ENCODE data around the gene GTF2I. TPM values are rescaled to one million over a fixed set of nuclear protein-coding genes. Genes with fewer than 3 reads are reported as not detected.

Gene GTF2I
- total RNA-seq, 1 experiment from 2014 or later, result 138 TPM

GRCh38 chr7:74615933-74616780 lies 41.4 kb upstream of the GTF2I start:
- ATAC-seq (no peak), DNase-seq (no peak)
- POLR2A ChIA-PET (ENCODE audit: unreplicated experiment), result no interaction called here
- Histone ChIP-seq H4K20me1 (ENCODE audit: low read length) (no peaks in the 10 kb centered on the region), H3K9me3 (ENCODE audit: low read length) (no peaks in the 10 kb centered on the region), H3K4me1 (ENCODE audit: insufficient read depth, low read length) (peaks cover 5% of the 10 kb centered on the region; the same call in 1 of the 2 replicates), H2AFZ (ENCODE audit: low read length) (no peak overlapping the region), H3K79me2 (ENCODE audit: low read length) (no peaks in the 10 kb centered on the region), H3K36me3 (ENCODE audit: low read depth, low read length) (no peaks in the 10 kb centered on the region), H3K4me3 (ENCODE audit: low read length) (no peak overlapping the region), H3K9me2 (replicated peaks; ENCODE audit: low read length) (no peaks in the 10 kb centered on the region), H3K27me3 (ENCODE audit: low read length) (no peaks in the 10 kb centered on the region), H3F3A (ENCODE audit: low read length, unreplicated experiment) (no peaks in the 10 kb centered on the region), H3K9ac (ENCODE audit: low read length) (no peak overlapping the region), H3K4me2 (ENCODE audit: low read length) (no peak overlapping the region), H3K27ac (ENCODE audit: low read length) (no peak overlapping the region)
- TF ChIP-seq EZH2 (IDR thresholded peaks at IDR 0.05; ENCODE audit: low read length, unreplicated experiment), result no peak
- no peak for TF ChIP-seq CTCF (conservative IDR thresholded peaks at IDR 0.05; ENCODE audit: low read depth, low read length)
- no peak for TF ChIP-seq EZH2phosphoT487 (IDR thresholded peaks at IDR 0.05; ENCODE audit: borderline replicate concordance, low read length)
- no TSS peak for BruUV-seq (replicated peaks)
- intact Hi-C loops (cut with micrococcal nuclease), result no loop called here
- CTCF ChIA-PET, result interaction anchor here (0.6 kb wide), 1 partner anchor 20 kb away, joined by 3 read pairs; no protein-coding TSS in a partner anchor

GRCh38 chr7:74617180-74617744 lies 40.3 kb upstream of the GTF2I start:
- no TSS peak for BruUV-seq (replicated peaks)
- Histone ChIP-seq H2AFZ (ENCODE audit: low read length) (no peak overlapping the region), H3K4me2 (ENCODE audit: low read length) (no peak overlapping the region), H3K9ac (ENCODE audit: low read length) (no peak overlapping the region), H3K27me3 (ENCODE audit: low read length) (no peaks in the 10 kb centered on the region), H3K27ac (ENCODE audit: low read length) (no peak overlapping the region), H3K4me1 (ENCODE audit: insufficient read depth, low read length) (peaks cover 5% of the 10 kb centered on the region; the same call in 1 of the 2 replicates), H3K36me3 (ENCODE audit: low read depth, low read length) (no peaks in the 10 kb centered on the region), H3K4me3 (ENCODE audit: low read length) (no peak overlapping the region), H3K79me2 (ENCODE audit: low read length) (no peaks in the 10 kb centered on the region), H3K9me2 (replicated peaks; ENCODE audit: low read length) (no peaks in the 10 kb centered on the region), H4K20me1 (ENCODE audit: low read length) (no peaks in the 10 kb centered on the region), H3F3A (ENCODE audit: low read length, unreplicated experiment) (no peaks in the 10 kb centered on the region), H3K9me3 (ENCODE audit: low read length) (no peaks in the 10 kb centered on the region)
- intact Hi-C loops (cut with micrococcal nuclease), result no loop called here
- no peak for DNase-seq
- ChIA-PET POLR2A (ENCODE audit: unreplicated experiment) (no interaction called here), CTCF (no interaction called here)
- ATAC-seq, result no peak
- no peak for TF ChIP-seq CTCF (conservative IDR thresholded peaks at IDR 0.05; ENCODE audit: low read depth, low read length)
- TF ChIP-seq EZH2 (IDR thresholded peaks at IDR 0.05; ENCODE audit: low read length, unreplicated experiment), result no peak
- no peak for TF ChIP-seq EZH2phosphoT487 (IDR thresholded peaks at IDR 0.05; ENCODE audit: borderline replicate concordance, low read length)

All from PC-3 (cell line).